ENCODE data around the gene MYL11.

Gene MYL11

GRCh38 chr16:30358990-30359870, 15.4 kb upstream of the MYL11 start:
- no peak for DNase-seq (ENCODE audit: low read depth)
- H3K4me3 ChIP-seq (ENCODE audit: low read length): no peak overlapping the region
- TF ChIP-seq, protein P1, sequence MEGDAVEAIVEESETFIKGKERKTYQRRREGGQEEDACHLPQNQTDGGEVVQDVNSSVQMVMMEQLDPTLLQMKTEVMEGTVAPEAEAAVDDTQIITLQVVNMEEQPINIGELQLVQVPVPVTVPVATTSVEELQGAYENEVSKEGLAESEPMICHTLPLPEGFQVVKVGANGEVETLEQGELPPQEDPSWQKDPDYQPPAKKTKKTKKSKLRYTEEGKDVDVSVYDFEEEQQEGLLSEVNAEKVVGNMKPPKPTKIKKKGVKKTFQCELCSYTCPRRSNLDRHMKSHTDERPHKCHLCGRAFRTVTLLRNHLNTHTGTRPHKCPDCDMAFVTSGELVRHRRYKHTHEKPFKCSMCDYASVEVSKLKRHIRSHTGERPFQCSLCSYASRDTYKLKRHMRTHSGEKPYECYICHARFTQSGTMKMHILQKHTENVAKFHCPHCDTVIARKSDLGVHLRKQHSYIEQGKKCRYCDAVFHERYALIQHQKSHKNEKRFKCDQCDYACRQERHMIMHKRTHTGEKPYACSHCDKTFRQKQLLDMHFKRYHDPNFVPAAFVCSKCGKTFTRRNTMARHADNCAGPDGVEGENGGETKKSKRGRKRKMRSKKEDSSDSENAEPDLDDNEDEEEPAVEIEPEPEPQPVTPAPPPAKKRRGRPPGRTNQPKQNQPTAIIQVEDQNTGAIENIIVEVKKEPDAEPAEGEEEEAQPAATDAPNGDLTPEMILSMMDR (IDR thresholded peaks at IDR 0.05; ENCODE audit: insufficient read depth, low read depth, low read length, missing control alignments): no peak

DNA sequence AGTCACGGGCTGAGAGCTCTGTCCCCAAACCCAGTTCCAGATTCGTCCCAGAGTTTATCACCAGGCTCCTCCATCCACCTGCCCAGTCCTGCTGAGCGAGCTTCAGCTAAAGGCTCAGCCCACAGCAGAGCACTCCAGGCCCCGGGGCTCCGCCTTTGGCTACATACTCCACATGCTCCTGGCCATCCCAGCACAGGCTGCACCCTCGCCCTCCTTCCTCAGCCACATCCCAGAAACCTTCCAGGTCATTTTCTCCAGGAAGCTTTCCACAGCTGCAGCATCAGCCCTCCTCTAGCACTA, 14.8 kb upstream of the MYL11 start:
- TF ChIP-seq, protein P1 (IDR thresholded peaks at IDR 0.05; ENCODE audit: insufficient read depth, low read depth, low read length, missing control alignments): no peak
- no peak for DNase-seq (ENCODE audit: low read depth)
- H3K4me3 ChIP-seq (ENCODE audit: low read length): no peak overlapping the region

DNA sequence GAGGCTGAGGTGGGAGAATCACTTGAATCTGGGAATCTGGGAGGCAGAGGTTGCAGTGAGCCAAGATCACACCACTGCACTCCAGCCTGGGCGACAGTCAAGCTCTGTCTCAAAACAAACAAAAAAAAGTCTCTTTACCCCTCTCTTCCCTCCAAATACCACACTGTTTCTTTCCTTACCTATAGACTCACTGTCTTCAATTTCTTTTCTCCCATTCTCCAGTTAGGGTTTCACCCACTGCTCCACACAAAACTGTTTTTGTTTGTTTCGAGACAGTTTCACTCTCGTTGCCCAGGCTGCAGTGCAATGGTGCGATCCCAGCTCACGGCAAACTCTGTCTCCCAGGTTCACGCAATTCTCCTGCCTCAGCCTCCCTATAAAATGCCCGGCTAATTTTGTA, 13.4 kb upstream of the MYL11 start:
- TF ChIP-seq, protein P1 (IDR thresholded peaks at IDR 0.05; ENCODE audit: insufficient read depth, low read depth, low read length, missing control alignments): no peak

DNA sequence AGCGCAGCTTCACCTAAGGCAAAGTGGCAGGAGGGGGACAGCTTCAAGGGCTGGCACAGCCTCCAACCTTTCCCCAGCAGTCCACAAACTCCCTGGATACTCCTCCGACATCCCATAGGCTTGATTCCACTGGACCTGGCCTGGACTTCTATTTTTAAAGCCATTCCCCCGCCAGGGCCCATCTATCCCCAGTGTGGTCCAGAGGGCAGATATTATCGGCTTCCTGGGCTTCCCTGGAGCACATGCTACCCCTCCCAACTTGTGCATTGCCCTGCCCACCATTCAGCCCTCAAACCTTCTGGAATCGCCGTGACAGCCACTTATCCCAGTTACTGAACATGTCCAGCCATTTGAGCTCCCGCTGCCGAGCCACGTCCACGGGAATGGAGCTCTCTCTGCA, 9.4 kb upstream of the MYL11 start:
- H3K4me3 ChIP-seq (ENCODE audit: low read length): no peak overlapping the region
- DNase-seq (ENCODE audit: low read depth): no peak
- TF ChIP-seq, protein P1 (IDR thresholded peaks at IDR 0.05; ENCODE audit: insufficient read depth, low read depth, low read length, missing control alignments): no peak

More for the DNA sequence above, 13.4 kb upstream of the MYL11 start:
- no peak overlapping the region for H3K4me3 ChIP-seq (ENCODE audit: low read length)
- no peak for DNase-seq (ENCODE audit: low read depth)

DNA sequence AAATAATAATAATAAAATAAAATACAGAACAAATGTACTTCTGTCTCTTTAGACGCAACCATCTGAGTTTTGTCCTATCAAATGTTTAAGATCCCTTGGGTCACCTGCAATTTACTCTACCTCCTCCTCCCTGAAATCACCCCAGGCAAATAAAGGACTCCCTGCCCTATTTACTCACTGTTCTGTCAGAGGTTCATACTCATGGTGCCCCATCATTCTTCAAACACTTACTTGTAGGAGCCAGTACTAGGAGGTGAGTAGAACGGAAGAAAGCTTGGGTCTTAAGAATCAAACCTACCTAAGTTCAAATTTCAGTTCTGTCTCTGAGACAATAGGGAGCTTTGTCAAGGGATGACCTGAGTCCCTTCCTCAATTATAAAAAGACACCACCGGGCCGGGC, 8.1 kb upstream of the MYL11 start:
- TF ChIP-seq, protein P1 (IDR thresholded peaks at IDR 0.05; ENCODE audit: insufficient read depth, low read depth, low read length, missing control alignments): no peak
- no peak overlapping the region for H3K4me3 ChIP-seq (ENCODE audit: low read length)
- DNase-seq (ENCODE audit: low read depth): peak; percentile 69

DNA sequence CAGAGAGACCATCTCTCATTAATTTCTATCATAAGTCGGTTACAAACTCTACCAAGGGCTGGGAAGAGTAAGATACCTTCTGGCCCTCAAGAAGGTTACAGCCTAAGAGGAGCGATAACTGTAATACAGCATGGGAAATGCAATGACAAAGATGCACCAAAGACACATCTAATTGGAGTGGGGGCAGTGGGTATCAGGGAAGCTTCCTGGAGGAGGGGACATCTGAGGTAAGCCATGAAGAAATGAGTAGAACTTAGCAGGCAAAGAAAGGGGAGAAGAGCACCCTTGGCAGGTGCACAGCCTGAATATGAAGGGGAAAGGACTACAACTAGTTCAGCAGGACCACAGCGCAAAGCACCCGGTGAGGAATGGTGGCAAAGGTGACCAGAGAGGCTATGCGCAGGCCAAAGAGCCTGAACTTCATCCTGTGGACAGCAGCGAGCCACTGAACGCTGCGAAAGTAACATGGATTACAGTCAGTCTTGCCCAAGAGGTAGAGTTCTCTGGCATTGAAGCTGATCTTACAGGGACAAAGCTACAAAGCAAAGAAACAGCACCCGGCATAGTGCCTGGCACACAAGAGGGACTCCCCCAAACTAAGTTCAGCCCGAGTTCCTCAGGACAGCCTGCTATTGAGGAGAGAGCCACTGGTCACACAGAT, 7.1 kb upstream of the MYL11 start:
- TF ChIP-seq, protein P1 (IDR thresholded peaks at IDR 0.05; ENCODE audit: insufficient read depth, low read depth, low read length, missing control alignments): no peak
- no peak for DNase-seq (ENCODE audit: low read depth)
- H3K4me3 ChIP-seq (ENCODE audit: low read length): peak overlapping the region; percentile 51

All from epithelial cell of esophagus (primary cell).